Measurements from ENCODE around the gene ACO2. TPM values are rescaled to one million over a fixed set of nuclear protein-coding genes. Genes with fewer than 3 reads are reported as not detected.

ACO2 gene
- total RNA-seq, 2 donors from 2014 or later = 32.7 to 75.5 TPM

- Histone ChIP-seq H3K27me3 (no peaks in the 10 kb centered on the region), H3K4me1 (peaks cover 61% of the 10 kb centered on the region), H3K4me3 (no peak overlapping the region), H3K27ac (no peak overlapping the region), H3K9me3 (no peaks in the 10 kb centered on the region), H3K36me3 (replicated peaks in 1 of 2; ENCODE audit: insufficient read depth in 1 of 2, low read depth in 2 of 2) (peaks cover 0 to 5% of the 10 kb centered on the region in 2 donors)
- no peak for ATAC-seq
- 60 to 68% methylated on average over 2 of the region's 2 CpGs for WGBS, 2 donors
- intact Hi-C loops (cut with DNase I) = no loop called here
- no peak for DNase-seq
- no peak for TF ChIP-seq POLR2A (IDR thresholded peaks at IDR 0.05)
- TF ChIP-seq, protein P1, sequence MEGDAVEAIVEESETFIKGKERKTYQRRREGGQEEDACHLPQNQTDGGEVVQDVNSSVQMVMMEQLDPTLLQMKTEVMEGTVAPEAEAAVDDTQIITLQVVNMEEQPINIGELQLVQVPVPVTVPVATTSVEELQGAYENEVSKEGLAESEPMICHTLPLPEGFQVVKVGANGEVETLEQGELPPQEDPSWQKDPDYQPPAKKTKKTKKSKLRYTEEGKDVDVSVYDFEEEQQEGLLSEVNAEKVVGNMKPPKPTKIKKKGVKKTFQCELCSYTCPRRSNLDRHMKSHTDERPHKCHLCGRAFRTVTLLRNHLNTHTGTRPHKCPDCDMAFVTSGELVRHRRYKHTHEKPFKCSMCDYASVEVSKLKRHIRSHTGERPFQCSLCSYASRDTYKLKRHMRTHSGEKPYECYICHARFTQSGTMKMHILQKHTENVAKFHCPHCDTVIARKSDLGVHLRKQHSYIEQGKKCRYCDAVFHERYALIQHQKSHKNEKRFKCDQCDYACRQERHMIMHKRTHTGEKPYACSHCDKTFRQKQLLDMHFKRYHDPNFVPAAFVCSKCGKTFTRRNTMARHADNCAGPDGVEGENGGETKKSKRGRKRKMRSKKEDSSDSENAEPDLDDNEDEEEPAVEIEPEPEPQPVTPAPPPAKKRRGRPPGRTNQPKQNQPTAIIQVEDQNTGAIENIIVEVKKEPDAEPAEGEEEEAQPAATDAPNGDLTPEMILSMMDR (IDR thresholded peaks at IDR 0.05) = no peak
Measured at GRCh38 chr22:41470886-41471285, 2.0 kb downstream of the ACO2 start.

GRCh38 chr22:41471568-41471967, 2.7 kb downstream of the ACO2 start:
- DNase-seq = no peak
- Histone ChIP-seq H3K27me3 (no peaks in the 10 kb centered on the region), H3K27ac (no peak overlapping the region), H3K4me3 (no peak overlapping the region), H3K36me3 (replicated peaks in 1 of 2; ENCODE audit: insufficient read depth in 1 of 2, low read depth in 2 of 2) (peaks cover 0 to 2% of the 10 kb centered on the region in 2 donors), H3K4me1 (peaks cover 62% of the 10 kb centered on the region), H3K9me3 (no peaks in the 10 kb centered on the region)
- TF ChIP-seq, protein P1 (IDR thresholded peaks at IDR 0.05) = no peak
- TF ChIP-seq POLR2A (IDR thresholded peaks at IDR 0.05) = no peak
- intact Hi-C loops (cut with DNase I) = no loop called here
- ATAC-seq = no peak
- 48 to 53% methylated on average over 2 of the region's 2 CpGs for WGBS, 2 donors

- H3K9me3 ChIP-seq = no peaks in the 10 kb centered on the region
- H3K27ac ChIP-seq = no peak overlapping the region
- 90 to 91% methylated on average over 6 of the region's 6 CpGs for WGBS, 2 donors
- no peak for TF ChIP-seq POLR2A (IDR thresholded peaks at IDR 0.05)
- TF ChIP-seq, protein P1 (IDR thresholded peaks at IDR 0.05) = no peak
- H3K36me3 ChIP-seq (replicated peaks in 1 of 2; ENCODE audit: insufficient read depth in 1 of 2, low read depth in 2 of 2) = no peaks in the 10 kb centered on the region
- intact Hi-C loops (cut with DNase I) = no loop called here
- DNase-seq = no peak
- H3K27me3 ChIP-seq = no peaks in the 10 kb centered on the region
- ATAC-seq = no peak
- no peak overlapping the region for H3K4me3 ChIP-seq
- peaks cover 56% of the 10 kb centered on the region for H3K4me1 ChIP-seq
Measured at GRCh38 chr22:41474872-41475451, 6.0 kb downstream of the ACO2 start.

DNA sequence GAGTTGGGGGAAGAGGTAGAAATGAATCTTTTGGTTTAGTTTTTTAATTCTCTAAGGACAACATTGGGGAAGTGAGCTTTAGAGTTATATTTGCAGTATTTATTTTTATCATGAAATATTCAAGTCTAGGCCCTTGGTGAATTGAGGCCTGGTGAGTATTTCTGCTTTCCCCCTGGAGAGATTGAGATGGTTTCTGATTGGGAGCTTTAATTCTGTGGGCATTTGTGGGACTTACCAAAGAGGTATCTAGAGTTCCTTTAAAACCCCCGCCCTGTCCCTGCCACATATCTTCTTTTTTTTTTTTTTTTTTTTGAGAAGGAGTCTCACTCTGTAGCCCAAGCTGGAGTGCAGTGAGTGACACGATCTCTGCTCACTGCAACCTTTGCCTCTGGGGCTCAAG, 9.6 kb downstream of the ACO2 start:
- TF ChIP-seq POLR2A (IDR thresholded peaks at IDR 0.05) = no peak
- TF ChIP-seq, protein P1 (IDR thresholded peaks at IDR 0.05) = no peak
- ATAC-seq = no peak
- DNase-seq = no peak
- H3K9me3 ChIP-seq = no peaks in the 10 kb centered on the region
- intact Hi-C loops (cut with DNase I) = no loop called here
- no peaks in the 10 kb centered on the region for H3K27me3 ChIP-seq
- no peak overlapping the region for H3K27ac ChIP-seq
- H3K36me3 ChIP-seq (replicated peaks in 1 of 2; ENCODE audit: insufficient read depth in 1 of 2, low read depth in 2 of 2) = no peaks in the 10 kb centered on the region
- no peak overlapping the region for H3K4me3 ChIP-seq
- peaks cover 37% of the 10 kb centered on the region for H3K4me1 ChIP-seq
- 74 to 76% methylated on average over 2 of the region's 2 CpGs for WGBS, 2 donors

GRCh38 chr22:41478891-41479521, 10.1 kb downstream of the ACO2 start:
- no peaks in the 10 kb centered on the region for H3K27me3 ChIP-seq
- H3K9me3 ChIP-seq = no peaks in the 10 kb centered on the region
- H3K4me3 ChIP-seq = no peak overlapping the region
- TF ChIP-seq, protein P1 (IDR thresholded peaks at IDR 0.05) = no peak
- no peak for TF ChIP-seq POLR2A (IDR thresholded peaks at IDR 0.05)
- ATAC-seq = peak; percentile 39
- no peaks in the 10 kb centered on the region for H3K36me3 ChIP-seq (replicated peaks in 1 of 2; ENCODE audit: insufficient read depth in 1 of 2, low read depth in 2 of 2)
- intact Hi-C loops (cut with DNase I) = no loop called here
- DNase-seq = peak in 1 of 4 donors; percentile 19
- H3K27ac ChIP-seq = peak overlapping the region in 1 of 4 donors; percentile 45
- H3K4me1 ChIP-seq = peaks cover 37% of the 10 kb centered on the region
- 69 to 72% methylated on average over 6 to 7 of the region's 7 CpGs for WGBS, 2 donors

Data from body of pancreas (tissue), 4 donors.